NCI-H128 (cell line): ENCODE results near the gene CTNNA3.

Source experiments
- DNase-seq: peaks from one replicate; lab custom pipeline; 2025; ENCODE audit not compliant: unreplicated experiment; lab: John Stamatoyannopoulos, UW

The CTNNA3 gene

DNA sequence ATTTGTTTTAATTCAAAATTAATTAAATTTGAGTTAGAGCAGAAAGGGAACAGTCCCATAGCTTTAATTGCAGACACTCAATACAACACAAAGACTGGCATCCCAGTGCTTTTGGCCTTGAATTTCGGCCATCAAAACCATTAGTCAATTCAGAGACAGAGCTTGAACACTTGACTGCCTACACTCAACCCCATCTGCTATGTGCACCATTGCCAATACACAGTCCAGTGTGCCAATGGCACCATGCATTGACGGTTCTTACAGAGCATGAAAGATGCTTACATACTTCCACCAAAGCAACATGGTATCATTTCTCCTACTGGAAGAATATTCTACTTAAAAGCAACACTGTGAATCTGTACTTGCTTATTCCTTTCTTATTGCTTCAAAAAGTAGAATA, 813.7 kb downstream of the CTNNA3 start:
- DNase-seq, result no peak

DNA sequence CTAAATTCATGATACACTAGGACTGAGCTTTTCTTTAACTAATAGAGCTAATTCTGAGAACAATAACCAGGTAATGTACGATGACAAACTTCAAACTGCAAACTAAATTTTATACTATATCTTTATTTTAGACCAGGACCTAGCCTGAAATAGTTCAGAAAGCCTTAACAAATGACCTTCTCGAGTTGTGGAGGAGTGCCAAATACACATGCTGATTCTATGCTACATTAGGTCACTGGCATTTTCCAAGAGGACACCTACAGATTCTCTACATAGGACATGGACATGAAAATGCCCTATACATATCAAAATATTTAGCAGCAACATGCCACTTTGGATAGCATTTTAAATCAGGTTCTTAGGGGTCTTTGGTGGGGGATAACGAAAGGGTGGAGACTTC, 814.2 kb downstream of the CTNNA3 start:
- DNase-seq, result no peak

DNA sequence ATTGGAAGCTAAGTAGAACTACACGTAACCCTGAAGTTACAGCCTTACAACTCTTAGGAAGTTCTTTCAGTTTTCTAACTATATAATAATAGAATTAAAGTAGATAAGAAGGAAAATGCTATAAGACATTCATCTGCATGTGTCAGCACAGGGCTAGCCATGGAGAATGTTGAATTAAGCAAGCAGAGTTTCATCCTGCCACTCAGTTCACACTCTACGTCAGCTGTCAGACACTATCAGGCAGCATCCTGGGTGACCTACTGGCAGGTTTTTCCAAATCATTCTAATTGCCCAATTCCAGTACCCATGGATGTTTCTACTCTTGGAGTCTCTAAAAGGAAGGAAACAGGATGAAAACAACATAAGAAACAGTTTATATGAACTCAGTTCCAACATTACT, 815.2 kb downstream of the CTNNA3 start:
- DNase-seq, result no peak

DNA sequence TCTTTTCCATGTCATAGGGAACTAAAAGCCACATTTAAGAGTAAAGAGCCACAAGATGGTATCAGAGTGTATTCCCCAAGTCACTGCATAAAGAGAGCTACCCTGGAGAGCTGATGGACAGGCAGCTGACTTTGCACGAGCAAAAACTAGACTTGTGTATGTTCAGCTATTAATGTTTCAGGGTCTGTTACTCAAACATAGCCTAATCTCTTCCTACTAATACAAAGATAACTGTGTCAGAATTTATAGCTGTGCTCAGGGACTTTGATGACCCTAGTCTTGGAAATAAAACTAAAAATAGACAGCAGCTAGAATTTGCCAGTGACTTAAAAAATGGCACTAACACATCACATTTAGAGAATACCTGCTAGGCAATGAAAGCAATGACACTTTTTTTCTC, 815.7 kb downstream of the CTNNA3 start:
- no peak for DNase-seq

DNA sequence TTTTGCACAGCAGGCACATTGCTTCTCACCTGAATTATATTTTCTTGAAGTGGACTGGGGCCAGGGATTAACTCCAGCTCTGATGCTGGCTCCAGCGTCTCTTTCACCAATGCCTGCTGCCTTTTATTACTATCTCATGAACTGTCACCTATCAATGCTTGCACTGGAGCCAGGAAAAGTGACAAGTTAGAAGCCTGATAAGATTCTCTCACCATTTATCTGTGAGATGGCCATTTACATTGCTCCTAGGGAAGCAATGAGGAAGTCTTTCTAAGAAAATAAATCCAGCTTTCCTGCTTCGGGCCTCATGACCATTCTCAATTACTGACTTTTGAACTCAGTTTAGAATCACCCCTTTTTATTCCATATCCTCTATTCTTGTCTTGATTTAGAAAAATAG, 818.6 kb downstream of the CTNNA3 start:
- no peak for DNase-seq

DNA sequence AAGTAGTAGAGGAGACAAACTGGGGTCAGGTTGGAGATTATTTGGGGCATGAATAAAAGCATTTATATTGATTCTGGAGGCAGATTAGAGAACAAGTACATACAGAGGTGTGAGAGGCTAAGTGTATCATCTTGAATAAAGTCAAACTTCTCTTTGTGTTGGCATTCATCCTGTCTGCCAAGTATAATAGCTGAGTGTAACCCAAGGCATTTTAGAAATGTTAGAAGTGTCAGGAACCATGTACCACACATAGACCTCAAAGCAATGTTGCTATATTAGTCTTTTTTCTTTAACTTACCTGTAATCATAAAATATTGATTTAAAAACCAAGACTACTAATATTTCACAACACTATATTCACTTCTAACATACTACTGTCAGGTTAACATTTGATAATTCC, 826.4 kb downstream of the CTNNA3 start:
- DNase-seq, result no peak

DNA sequence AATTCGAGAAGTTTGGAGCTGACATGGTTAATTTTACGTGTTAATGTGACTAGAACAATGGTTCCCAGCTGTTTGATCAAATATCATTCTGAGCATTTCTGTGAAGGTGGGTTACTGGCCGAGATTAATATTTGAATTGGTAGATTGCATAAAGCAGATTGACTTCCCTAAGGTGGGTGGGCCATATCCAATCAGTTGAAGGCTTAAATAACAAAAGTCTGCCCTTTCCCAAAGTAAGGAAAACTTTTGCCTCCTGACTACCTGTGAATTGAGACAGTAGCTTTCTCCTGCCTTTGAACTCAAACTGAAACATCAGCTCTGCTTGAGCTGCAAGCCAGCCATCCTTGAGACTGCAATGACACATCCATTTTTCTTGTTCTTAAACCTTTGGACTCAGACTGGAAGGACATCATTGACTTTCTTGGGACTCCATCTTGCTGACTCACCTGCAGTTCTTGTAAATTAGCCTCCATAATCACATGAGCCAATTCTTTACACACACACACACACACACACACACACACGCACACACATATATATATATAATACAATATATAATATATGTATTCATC, 833.2 kb downstream of the CTNNA3 start:
- DNase-seq, result no peak

DNA sequence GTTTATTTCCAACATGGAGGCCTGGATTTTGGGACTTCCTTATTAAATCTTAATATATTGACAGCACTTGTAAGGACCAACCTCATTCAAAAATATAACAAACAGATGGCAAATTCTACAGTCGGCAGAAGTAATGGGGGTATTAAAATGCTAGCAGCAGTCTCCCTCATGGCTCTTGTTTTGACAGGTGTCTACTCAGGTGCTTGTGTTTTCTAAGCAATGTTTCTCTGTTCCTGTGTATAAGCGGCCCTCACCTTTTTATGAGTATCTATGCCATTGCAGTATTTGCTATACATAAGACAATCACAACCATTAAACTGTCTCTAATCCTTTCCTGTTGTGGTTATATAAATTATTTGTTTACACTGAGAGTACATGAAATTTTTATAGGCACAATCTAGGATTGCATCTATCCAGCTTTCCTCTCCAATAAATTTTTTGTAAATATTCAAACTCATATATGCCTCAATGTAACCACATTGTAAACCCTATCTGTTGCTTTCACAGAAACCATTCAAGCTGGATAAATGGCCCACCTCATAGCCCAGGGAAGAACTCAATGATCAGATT, 835.5 kb downstream of the CTNNA3 start:
- DNase-seq, result no peak

DNA sequence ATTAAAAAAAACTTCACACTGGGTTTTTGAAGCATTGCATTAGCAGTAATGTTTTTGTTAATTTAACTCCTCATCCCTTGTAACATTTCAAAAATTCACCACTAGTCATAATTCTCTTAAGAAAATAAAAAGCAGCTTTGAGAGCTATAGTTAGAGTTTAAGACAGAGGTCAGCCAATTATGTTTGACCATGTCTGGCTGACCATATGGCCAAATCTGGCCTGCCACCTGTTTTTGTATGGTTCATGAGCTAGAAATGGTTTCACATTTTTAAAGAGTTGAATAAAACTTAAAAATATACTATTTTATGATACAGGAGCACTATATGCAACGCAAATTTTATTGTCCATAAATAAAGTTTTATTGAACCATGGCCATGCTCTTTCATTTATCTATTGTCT, 843.2 kb downstream of the CTNNA3 start:
- no peak for DNase-seq

DNA sequence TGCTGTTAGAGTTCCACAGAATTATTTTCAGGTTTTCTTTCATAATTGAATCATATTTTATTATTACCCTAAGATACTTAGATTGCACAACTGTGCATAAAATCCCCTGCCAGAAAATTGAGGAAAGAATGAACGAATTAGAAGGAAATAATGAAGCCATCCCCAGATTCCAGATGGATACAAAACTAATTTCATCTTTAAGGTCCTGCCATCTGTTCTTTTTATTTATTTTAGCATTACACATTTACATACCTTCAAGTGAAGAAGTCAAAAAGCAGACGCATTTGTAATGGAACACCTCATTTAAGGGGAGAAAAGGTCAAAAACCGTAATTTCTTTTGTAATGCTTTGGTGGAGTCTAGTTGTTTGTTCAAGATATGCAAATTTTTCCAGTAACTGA, 847.1 kb downstream of the CTNNA3 start:
- DNase-seq, result no peak

DNA sequence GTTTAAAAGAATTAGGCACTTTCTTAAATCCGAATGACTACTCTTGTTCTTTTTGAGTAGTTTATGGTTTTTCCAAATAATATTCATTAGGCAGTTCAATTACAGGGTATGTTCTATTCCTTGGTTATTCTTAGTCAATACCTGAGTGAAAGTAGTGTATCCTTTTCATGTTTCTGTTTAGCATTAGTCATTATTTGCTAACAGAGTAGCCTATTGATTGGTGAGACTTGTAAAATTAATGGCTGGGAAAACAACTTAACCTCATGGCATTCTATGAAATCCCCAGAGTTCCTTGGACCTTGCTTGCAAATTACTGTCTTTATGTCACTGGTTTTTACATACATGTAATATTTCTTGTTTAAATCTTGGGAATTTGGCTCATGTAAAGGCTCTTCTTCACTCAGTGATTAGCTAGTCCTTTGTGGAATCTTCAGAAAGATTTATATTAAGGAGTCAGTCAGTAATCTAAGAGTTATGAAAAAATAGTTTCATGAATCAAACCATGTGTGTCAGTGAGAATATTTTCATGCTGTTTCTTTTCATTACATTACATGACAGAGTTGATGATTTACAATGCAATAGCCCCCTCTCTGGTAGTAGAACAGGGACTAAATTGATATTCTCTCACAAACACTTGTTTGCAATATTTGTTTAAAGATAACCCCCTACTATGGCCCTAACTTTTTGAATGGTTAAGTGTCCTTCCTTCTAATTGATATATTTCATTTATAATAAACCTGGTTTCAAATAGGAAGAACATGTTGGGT, 851.6 kb downstream of the CTNNA3 start:
- no peak for DNase-seq

DNA sequence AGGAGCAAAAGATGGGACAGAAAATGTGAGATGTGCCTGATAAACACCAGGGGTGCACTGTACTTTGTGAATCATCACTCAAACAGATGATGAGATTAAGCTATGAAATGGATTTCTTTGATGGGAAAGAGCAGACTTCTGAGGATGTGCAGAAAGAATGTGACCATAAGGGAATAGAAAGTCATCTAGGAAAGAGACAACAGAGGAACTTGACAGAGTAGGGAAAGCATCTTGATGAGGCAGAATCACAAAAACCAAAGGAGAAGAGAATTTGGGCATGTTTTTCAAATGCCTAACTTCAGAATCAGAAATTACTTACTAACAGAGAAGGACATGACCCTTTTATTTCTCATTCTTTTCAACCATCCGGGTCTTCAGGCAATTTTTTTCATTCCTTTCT, 852.6 kb downstream of the CTNNA3 start:
- DNase-seq, result no peak

DNA sequence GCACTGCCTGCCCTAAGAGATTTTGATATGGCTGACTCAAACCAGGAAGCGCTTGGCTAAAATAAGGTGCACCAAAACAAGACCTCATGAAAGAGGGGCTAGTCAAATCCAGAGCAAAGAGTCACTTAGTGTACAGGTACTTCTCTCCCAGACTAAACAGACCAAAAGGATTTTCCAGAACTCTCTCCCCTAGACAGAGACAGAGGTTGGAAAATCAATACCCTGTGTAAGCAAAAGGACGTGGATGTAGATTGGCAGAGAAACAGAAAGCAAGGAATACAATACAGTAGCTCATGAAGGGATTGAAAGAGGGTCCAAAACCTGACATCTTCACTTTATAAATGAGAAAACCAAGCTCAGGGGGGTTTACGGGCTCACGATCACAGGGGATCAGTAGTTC, 853.1 kb downstream of the CTNNA3 start:
- no peak for DNase-seq

DNA sequence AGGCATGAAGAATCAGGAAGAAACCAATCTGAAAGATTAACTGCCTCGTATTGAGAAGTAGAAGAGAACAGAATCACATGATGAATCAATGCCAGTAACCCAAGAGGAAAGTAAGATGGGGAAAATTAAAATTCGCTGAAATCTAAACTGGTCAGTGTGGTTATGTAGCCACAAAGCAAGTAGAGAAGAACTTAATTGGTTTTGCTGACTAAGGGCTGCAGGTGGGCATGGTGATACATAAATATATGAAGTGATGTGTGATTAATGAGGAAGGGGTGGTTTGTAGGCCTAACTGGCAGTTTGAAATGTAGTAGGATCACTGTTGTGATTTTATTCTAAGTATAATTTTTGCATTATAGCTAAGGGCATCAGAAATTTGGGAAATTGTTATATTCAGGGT, 853.6 kb downstream of the CTNNA3 start:
- no peak for DNase-seq

DNA sequence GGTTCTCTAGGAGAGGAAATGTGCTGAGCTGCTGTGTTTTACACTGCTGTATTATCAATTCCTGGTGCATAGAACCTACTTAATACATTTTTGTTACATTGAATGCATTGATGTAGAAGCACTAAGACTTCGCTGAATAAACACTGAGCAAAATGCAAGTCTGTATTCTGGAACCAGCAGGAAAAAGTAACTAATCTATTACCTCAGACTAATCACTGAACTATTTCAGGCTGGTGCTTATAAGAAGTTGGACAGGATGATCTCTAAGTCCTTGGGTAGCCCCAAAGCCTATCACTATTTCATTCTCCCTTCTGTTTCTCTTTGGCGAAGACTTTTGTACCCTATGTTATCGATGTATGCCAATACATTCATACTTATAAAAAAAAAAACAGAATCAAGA, 857.3 kb downstream of the CTNNA3 start:
- no peak for DNase-seq

DNA sequence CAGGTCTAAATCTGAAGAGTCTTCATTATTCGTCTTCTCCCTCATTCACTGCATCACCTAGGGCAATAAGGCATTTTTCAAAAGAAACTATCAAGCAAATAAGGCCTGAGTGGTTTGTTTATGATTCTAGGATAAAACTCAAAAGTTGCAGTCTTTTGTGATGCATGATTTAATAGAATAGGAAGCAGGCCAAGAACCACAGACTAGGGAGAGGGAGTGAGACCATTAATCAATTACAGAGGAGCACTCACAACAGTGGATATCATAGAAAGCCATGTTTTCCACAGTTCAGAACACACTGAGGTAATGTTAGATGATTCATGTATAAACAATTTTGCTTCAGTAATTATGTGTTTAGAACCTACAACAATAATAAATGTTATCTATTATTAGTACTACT, 858.0 kb downstream of the CTNNA3 start:
- no peak for DNase-seq

DNA sequence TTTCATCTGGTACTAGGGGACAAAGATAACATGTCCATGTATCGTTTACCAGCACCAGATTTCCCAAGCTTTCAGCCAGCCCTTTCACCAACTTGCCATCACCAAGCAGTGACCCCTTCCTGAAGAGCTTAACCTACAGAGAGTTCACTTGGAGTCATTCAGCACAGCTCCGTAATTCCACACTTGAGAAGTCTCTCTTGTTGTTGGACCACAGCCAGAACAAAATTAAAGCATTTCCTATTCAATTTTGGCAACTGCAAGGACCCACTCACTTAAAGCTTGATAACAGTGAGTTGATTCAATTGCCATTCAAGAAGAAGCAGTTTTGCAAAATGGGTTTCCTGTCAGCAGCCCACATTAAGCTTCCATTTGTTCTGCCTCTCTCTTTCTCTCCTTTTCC, 858.7 kb downstream of the CTNNA3 start:
- no peak for DNase-seq

DNA sequence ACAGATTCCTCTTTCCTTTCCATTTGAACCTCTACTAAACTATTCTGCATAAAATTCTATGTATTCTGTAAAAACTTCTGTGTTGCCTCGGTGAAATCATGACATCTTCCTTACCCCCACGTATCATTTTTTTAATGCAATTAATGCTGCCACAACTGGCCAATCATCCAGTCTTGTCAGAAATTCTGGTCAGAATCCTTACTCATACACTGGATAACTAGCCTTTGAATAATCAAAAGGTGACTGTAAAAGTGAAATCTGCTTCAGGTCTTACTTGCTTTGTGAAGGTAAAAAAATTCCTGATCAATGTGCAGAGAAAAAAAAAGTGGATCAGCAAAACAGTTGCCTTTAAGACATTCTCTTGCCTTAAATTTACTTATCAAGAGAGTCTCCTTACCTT, 859.2 kb downstream of the CTNNA3 start:
- DNase-seq, result no peak

DNA sequence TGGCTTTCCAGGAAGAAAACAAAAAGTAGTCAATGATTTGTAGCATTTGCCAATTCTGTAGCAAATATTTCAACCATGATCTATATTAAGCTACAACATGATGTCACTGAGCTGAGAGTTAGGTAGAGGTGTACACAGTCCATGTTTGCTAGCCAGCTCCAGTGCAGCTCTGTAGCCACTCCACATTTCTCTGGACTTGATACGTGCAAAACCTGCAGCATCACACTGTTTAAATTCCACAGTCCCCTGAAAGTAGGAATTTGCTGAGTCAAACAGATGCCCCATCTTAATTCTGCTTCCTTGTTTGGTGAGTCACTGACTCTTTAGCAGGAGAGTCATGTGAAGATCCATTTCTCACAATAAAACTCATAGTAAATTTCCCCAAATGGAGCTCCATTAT, 859.9 kb downstream of the CTNNA3 start:
- DNase-seq, result no peak

DNA sequence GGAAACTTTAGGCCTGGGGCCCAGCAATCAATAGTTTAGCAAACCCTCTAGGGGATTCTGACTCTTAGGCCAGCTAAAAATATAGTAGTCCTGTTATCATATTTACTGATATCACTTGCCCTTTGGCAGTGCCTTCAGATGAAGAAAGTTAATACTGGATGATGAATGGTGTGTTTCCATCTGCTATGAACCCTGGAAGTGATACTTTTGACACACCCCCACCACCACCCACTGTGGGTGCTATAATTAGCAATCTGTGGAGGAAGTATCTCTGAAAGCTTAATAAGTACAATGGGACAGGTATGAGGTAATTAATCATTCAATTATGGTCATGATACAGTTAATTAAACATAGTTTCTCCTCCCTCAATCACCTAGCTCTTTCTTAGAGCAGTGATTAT, 860.6 kb downstream of the CTNNA3 start:
- DNase-seq, result no peak

DNA sequence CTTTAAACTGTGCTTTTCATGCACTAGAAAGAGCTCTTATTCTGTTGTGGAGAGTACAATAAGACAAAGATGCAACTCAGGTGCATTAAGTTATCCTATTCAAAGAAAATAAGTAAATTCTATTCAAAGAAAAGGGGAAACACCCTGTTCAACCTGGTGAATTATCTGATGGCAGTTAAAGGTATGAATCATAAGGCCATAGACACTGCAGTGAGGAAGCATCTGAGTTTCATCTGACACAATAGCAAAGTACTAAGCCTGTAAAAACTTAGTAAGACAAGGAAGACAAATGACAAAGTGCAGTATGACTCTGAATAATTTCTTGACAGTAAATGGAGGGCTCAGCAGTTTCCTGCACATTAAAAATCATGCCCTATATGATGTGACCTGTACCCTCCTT, 861.2 kb downstream of the CTNNA3 start:
- no peak for DNase-seq

DNA sequence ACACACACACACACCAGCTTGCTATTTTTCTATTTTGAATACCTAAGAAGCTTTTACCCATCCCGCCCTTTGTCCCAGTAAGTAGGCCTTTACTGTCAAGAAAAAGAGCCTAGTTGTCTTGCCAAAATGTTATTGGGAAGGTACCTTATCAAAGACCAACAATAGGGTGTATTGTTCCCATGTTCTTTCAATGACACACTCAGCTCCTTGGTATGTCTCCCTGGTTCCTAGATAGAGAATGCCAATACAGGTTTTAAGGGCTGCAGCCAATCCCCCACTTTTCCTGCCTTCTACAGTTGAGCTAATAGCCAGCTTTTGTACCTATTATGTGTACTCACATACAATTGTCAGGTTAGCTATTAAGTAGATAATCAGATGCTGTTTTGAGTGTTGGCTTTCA, 862.1 kb downstream of the CTNNA3 start:
- DNase-seq, result no peak
